ENCODE results near the gene BOD1. TPM values are rescaled to one million over a fixed set of nuclear protein-coding genes. Genes with fewer than 3 reads are reported as not detected.

BOD1 gene
- total RNA-seq, 1 donor from 2014 or later, result 70.9 TPM

DNA sequence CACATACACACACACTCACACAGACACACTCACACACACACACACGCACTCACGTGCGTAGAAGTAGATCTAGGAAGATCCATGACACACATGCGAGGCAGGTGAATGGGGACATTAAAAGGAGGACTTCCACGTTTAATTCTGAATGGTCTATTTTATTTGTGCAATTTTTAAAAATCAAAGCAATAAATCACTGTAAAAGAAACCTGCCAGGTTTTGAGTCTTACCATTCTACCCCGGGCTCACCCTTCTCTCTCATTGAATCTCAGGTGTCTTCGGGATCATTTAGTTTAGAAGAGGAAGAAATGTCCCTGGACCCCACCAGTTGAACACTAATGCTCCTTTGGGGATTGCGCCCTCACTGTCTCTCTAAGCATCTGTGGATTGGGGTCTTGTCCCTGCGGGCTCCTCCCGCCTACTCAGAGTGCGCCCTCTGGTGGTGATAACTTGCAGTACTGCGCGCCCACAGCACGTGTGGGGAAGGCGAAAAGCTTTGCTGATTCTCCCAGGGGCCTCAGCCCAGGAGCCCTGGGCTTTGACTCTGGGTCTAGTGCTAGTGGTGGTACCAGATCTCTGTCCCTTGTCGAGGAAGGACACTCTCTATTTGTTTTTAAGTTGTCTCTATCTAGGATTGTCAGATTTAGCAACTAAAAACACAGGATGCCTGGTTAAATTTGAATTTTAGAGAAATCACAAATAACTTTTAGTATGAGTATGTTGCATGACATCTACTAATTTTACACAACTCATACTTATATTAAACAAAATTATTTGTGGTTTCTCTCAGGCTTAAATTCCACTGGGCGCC is 34.8 kb downstream of the BOD1 start:
- TF ChIP-seq, protein P1, sequence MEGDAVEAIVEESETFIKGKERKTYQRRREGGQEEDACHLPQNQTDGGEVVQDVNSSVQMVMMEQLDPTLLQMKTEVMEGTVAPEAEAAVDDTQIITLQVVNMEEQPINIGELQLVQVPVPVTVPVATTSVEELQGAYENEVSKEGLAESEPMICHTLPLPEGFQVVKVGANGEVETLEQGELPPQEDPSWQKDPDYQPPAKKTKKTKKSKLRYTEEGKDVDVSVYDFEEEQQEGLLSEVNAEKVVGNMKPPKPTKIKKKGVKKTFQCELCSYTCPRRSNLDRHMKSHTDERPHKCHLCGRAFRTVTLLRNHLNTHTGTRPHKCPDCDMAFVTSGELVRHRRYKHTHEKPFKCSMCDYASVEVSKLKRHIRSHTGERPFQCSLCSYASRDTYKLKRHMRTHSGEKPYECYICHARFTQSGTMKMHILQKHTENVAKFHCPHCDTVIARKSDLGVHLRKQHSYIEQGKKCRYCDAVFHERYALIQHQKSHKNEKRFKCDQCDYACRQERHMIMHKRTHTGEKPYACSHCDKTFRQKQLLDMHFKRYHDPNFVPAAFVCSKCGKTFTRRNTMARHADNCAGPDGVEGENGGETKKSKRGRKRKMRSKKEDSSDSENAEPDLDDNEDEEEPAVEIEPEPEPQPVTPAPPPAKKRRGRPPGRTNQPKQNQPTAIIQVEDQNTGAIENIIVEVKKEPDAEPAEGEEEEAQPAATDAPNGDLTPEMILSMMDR (IDR thresholded peaks at IDR 0.05), result peak; percentile 89
- peaks cover 10% of the 10 kb centered on the region for H3K36me3 Mint-ChIP-seq (ENCODE audit: low read depth)
- peak overlapping the region; percentile 91 for H3K27ac Mint-ChIP-seq (ENCODE audit: unreplicated experiment)
- no peak for DNase-seq (ENCODE audit: low spot score)
- H3K4me1 Mint-ChIP-seq (ENCODE audit: low read depth), result peaks cover 42% of the 10 kb centered on the region
- no peak overlapping the region for H3K4me3 Mint-ChIP-seq (ENCODE audit: unreplicated experiment)
- no peaks in the 10 kb centered on the region for H3K27me3 Mint-ChIP-seq (ENCODE audit: low read depth)
- H3K9me3 Mint-ChIP-seq (ENCODE audit: low read depth), result peaks cover 17% of the 10 kb centered on the region

GRCh38 chr5:173578947-173579615 is 37.4 kb downstream of the BOD1 start:
- peaks cover 49% of the 10 kb centered on the region for H3K4me1 Mint-ChIP-seq (ENCODE audit: low read depth)
- peaks cover 9% of the 10 kb centered on the region for H3K9me3 Mint-ChIP-seq (ENCODE audit: low read depth)
- peaks cover 6% of the 10 kb centered on the region for H3K36me3 Mint-ChIP-seq (ENCODE audit: low read depth)
- no peaks in the 10 kb centered on the region for H3K27me3 Mint-ChIP-seq (ENCODE audit: low read depth)
- H3K27ac Mint-ChIP-seq (ENCODE audit: unreplicated experiment), result no peak overlapping the region
- no peak overlapping the region for H3K4me3 Mint-ChIP-seq (ENCODE audit: unreplicated experiment)
- TF ChIP-seq, protein P1 (IDR thresholded peaks at IDR 0.05), result no peak
- DNase-seq (ENCODE audit: low spot score), result no peak

- DNase-seq (ENCODE audit: low spot score), result no peak
- Mint-ChIP-seq H3K4me1 (ENCODE audit: low read depth) (peaks cover 42% of the 10 kb centered on the region), H3K27me3 (ENCODE audit: low read depth) (no peaks in the 10 kb centered on the region), H3K4me3 (ENCODE audit: unreplicated experiment) (no peak overlapping the region), H3K36me3 (ENCODE audit: low read depth) (peaks cover 6% of the 10 kb centered on the region), H3K9me3 (ENCODE audit: low read depth) (peaks cover 9% of the 10 kb centered on the region), H3K27ac (ENCODE audit: unreplicated experiment) (no peak overlapping the region)
- TF ChIP-seq, protein P1 (IDR thresholded peaks at IDR 0.05), result no peak
Measured at GRCh38 chr5:173577817-173578216, 38.6 kb downstream of the BOD1 start.

- no peak for DNase-seq (ENCODE audit: low spot score)
- Mint-ChIP-seq H3K4me1 (ENCODE audit: low read depth) (peaks cover 42% of the 10 kb centered on the region), H3K9me3 (ENCODE audit: low read depth) (peaks cover 9% of the 10 kb centered on the region), H3K27me3 (ENCODE audit: low read depth) (no peaks in the 10 kb centered on the region), H3K27ac (ENCODE audit: unreplicated experiment) (no peak overlapping the region), H3K4me3 (ENCODE audit: unreplicated experiment) (no peak overlapping the region), H3K36me3 (ENCODE audit: low read depth) (peaks cover 6% of the 10 kb centered on the region)
- TF ChIP-seq, protein P1 (IDR thresholded peaks at IDR 0.05), result no peak
Measured at GRCh38 chr5:173577166-173577565, 39.3 kb downstream of the BOD1 start.

DNA sequence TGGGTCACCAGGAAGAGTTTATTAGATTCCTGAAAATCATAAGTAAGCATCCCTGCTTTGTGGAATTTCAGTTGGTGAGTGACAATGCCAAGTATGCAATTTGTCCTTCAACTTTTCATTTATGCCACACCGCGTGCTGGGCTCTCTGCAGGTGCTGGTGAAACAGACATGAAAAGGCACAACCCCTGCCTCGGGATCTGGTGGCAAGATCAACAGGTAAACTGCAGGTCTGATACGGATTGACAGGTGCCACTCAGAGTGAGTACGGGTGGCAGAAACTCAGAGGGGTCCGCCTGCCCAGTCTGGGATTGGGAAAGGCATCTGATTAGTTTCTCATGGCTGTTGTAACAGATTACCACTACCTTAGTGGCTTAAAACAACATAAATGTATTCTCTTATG is 40.5 kb downstream of the BOD1 start:
- no peak for DNase-seq (ENCODE audit: low spot score)
- peaks cover 36% of the 10 kb centered on the region for H3K4me1 Mint-ChIP-seq (ENCODE audit: low read depth)
- H3K27ac Mint-ChIP-seq (ENCODE audit: unreplicated experiment), result no peak overlapping the region
- H3K9me3 Mint-ChIP-seq (ENCODE audit: low read depth), result peaks cover 9% of the 10 kb centered on the region
- no peaks in the 10 kb centered on the region for H3K27me3 Mint-ChIP-seq (ENCODE audit: low read depth)
- TF ChIP-seq, protein P1 (IDR thresholded peaks at IDR 0.05), result no peak
- peaks cover 6% of the 10 kb centered on the region for H3K36me3 Mint-ChIP-seq (ENCODE audit: low read depth)
- H3K4me3 Mint-ChIP-seq (ENCODE audit: unreplicated experiment), result no peak overlapping the region
